HG02970 (cell line): Measurements from ENCODE around the gene NEK1.
A peak's percentile ranks its signal among the peaks of the same experiment; 100 is the strongest.

Experiments
- ATAC-seq: cut with Tn5 transposase; IDR thresholded peaks from one replicate; pipeline ENCODE4 v1.9.1; 2021; ENCODE audit warnings: mild to moderate bottlenecking, moderate library complexity, moderate number of reproducible peaks; ENCODE audit not compliant: unreplicated experiment, low FRiP score

Gene NEK1

DNA sequence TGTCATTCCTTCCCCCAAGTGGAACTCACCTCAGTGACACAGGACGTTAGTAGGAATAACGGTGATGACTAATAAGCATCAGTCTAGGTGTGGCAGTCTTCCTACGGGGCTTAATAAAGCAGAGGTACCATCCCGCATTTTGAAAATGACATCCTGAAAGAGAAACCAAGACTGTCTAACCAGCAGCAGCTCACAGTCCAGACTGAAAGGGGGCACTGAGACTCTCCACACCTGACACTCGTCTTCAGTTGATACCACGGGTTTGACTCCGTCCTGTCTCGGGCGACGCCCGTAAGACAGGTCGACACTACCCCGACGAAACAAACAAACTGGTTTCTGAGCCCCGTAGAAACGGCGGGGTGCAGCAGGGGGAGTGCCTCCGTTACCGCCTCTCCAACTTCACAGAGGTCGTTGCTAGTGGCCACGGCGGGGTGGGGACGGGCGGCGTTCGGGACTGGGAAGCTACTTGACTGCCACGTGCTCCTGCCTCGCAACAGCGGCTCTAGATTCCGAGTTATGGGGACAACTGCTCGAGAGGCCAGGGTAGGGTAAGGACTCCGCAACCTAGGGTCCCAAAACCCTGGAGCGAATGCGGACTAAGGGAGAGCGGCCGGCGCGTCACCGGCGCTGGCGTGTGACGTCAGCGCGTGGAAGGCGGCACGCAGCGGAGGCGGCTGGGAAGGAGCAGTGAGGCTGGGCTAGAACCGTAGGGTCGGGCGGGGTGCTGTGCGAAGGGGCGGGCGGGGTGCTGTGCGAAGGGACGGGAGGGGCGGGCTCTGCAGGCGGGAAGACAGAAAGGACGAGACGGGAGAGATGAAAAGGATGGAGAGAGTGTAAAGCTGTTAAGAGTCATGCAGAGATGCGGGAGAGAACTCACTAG, at the start of gene NEK1:
Gene NEK1, minus strand, starts transcription at position 593 of the 880 bp plus-strand sequence. CDS start 9,953 bp downstream, outside the sequence.
- peak; percentile 91 for ATAC-seq

DNA sequence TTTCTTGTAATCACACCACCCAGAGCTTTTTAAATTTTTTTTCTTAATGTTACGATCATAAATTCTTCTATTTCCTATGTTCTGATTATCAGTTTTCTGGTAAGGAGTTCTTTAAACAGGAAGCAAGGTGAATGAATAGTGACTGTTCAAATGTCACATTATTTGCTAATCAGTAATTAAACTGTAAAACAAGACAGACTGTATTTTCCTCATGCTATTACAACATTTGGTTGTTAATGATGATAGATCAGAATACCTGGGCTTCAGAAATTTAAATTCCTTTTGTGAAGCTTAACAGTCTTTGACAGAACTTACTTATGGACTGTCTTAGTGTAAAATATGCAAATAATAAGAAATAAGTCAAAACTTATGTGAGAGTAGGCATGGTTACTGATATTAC, 49.4 kb upstream of the NEK1 start:
- ATAC-seq, result no peak

DNA sequence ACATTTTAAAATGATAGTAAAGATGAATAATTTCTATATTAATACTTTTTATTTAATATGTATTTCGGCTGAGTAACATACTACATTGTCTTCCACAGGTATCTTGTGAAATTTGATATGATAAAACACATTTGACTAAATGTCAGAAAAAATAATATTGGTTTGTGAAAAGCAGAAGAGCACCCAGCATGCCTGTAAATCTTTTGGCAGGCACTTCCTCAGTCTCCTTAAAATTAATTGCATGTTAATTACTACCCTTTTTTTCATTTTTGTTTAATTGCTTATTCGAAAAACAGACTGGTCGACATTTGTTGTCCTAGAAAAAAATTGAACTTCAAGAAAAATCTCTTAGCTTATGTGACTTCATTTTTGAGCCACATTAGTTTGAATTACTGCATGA, 48.5 kb upstream of the NEK1 start:
- no peak for ATAC-seq

DNA sequence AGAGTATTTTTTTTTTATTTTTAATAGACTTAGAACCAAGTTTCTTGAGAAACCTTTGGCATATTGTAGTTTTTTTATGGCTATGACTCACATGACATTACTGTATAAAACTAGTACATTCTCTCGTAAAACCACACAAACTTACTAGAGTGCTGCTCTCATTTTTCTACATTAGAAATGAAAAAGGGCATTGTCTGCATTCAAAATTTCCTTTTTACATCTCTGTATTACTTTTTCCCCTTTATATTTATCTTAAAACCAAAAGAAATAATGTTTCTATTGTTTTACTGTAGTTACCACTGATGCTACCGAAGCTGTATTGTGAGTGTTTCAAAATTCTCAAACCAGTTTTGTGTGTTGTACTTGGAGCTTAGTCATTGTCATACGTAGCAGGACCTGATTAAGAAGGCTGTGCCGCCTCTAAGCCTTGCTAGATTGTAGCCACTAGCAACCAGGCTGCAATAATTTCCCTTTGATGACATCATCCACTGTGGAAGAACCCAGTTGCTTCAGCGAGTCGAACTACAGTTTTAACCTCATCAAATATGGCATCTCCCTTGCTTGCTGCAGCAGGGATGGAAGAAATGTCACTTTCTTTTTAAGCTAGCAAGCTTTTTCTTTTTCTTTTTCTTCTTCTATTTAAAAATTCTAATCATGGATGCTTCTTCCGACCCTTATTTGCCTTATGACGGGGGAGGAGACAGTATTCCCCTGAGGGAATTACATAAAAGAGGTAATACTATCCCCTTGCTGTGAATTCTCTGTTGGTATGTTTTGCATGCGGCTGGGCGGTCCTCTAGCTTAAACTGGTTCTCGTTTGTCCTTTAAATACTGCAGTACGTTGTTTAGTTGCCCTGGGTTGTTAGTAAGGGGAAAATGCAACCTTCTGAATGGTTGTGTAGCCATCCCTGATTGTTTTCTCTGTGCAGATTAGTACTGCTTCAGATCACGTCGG, 47.6 kb upstream of the NEK1 start:
- ATAC-seq, result peak; percentile 97

DNA sequence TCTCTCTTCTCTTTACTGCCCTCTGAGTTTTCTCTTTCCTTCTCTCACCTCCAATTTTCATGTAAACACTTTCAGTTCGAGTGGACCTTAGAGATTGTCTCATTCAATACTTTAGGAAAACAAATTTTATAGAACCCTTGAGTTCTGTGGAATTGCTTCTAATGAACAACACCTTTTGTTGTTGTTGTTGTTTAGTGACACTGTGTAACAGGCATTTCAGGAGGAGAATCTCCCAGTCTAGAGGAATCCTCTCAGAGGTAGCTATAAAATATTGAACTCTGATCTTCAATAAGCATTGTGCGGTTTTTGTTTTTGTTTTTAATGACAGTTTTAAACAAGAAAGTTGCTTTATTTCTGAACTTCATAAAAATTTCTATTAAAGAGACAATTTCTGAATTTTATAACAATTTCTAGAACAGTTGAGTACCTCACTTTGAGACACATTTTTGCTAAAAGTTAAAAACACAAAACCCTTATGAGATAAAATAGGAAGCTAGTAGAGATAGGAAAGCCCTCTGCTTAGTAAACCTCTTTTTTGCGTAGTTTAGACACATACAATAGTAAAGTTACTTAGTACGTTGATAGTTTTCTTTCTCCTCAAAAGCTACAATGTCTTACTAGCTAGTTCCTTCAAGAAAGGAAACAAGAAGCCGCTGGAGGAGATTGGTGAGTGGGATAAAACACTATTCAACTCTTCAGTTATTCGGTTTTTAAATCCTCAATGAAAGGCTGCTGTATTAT, 46.8 kb upstream of the NEK1 start:
- ATAC-seq, result no peak

GRCh38 chr4:169658196-169658595, 45.8 kb upstream of the NEK1 start:
- ATAC-seq, result no peak

DNA sequence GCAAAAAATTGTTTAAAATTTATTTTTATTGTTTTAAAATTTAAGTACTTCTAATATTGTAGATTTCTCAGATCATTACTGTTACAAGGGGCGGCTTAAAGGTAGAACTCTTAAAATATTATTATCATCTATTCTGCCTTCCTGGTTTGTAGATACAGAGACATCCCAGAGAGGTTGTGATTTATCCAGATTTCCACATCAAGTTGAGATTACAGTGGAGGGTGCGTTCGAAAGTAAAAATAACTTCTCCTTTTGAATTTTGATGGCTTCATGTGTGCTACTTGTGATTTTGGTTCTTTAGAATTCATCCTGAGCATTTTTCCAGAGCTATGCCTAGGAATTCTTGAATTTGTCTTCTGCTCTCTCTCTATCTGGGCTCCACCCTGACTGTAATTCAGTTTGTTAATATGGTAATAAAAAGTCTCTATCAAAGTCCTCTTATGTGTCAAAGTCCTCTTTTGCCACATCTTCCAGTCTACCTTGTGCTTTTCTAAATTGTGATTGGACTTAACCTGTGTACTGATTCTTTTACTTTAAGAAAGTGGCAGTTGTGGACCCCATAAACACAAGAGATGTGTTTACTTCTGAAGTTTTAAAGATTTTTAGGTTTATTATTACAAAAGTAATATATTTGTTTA, 45.2 kb upstream of the NEK1 start:
- ATAC-seq, result no peak

DNA sequence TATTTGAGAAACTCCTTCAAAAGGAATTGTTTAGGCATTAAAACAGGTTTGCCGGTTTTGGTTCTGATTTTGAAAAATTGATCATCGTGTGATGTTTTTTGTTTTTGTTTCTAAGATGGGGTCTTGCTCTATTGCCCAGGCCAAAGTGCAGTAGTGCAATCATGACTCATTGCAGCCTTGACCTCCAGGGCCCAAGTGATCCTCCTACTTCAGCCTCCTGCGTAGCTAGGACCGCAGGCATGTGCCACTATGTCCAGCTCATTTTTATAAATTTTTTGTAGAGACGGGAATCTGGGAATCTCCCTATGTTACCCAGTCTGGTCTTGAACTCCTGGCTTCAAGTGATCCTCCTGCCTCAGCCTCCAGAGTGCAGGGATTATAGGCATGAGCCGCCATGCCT, 43.0 kb upstream of the NEK1 start:
- ATAC-seq, result no peak

DNA sequence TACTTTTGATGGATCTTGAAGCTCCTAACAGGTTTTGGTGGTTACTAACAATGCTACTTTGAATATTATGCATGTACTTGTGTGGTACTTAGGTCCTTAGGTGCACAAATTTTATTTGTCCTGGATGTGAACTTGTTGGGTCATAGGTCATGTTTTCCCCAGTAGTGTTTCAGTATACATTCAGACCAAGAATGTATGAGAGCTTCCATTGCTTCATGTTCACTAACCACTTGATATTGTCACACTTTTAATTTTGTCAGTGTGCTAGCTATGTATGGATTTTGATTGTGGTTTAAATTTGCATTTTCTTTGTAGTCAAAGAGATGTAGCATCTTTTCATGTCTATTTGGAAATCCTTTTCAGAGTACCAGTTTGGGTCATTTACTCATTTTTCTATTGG, 40.2 kb upstream of the NEK1 start:
- ATAC-seq, result no peak

- no peak for ATAC-seq
These were observed 38.0 kb upstream of the NEK1 start for GRCh38 chr4:169650227-169650936.

DNA sequence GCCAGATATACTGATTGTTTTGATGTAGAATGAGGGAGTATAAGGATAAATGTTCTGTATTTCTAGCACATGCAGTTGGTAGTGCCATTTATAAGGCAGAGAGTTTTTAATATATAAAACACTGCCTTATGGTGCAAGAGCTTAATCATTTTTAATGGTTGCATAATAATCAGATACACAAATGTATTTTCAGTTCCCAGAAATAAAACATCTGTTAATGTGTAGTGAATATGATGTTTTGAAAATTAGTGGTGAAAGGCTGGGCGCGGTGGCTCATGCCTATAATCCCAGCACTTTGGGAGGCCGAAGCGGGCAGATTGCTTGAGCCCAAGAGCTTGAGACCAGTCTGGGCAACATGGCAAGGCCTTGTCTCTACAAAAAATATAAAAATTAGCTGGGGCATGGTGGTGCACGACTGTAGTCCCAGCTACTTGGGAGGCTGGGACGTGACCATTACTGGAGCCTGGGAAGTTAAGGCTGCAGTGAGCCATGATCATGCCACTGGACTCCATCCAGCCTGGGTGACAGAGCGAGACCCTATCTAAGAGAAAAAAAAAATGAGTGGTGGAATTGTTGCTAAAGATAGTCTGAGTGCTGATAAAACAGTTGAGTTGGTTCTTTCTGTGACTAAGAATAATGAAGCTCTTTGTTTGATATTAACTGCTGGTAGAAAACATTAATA, 37.3 kb upstream of the NEK1 start:
- ATAC-seq, result no peak

DNA sequence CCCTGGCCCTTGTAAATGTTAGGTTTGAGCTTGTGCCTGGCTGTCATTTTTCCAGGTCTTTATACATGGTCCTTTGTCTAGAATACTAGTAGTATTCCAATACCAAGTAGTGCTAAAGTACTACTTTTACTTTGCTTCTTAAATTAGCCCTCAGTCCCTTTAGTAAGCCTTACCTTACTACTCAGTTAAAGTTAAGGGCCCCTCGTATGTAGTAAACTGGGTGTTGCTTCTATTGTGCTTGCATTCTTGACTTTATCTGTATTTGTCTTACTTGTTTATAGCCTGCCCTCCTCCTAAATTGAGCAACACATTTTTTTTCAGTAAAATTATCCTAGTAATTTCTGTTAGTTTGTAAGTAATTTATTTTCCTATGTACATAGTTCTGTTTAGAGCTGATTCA, 33.2 kb upstream of the NEK1 start:
- ATAC-seq, result no peak

GRCh38 chr4:169644802-169645201, 32.4 kb upstream of the NEK1 start:
- no peak for ATAC-seq

- ATAC-seq, result no peak
These were observed 28.0 kb upstream of the NEK1 start for GRCh38 chr4:169640261-169640870.

DNA sequence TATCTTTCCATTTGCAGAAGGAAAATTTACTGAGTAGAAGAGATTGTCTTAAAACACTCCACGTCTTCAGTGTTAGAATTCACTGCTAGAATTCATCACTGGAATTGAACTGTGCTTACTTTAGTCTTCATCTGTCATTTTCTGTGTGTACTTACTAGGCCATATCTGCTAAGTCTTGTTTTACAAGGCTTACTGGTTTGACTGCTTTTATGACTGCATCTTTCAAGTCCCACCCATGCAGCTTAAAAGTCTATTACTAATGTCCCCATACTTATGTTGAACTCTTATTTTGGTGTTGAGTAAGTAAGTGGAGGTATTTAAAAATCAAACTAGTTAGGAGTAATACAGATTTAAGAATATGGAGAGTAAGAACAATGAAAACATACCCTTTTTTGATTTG, 22.6 kb upstream of the NEK1 start:
- no peak for ATAC-seq

DNA sequence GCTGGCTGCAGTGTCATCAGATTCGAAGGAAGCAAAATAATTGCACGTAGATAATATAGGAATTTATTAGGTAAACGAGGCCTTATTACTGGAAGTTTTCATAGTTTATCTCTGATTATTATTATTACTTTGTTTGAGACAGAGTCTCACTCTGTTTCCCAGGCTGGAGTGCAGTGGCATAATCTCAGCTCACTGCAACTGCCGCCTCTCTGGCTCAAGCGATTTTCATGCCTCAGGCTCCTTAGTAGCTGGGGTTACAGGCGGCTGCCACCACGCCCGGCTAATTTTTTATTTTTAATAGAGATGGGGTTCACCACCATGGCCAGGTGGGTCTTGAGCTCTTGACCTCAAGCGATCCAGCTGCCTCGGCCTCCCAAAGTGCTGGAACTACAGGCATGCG, 20.5 kb upstream of the NEK1 start:
- ATAC-seq, result no peak

GRCh38 chr4:169630069-169630468, 17.7 kb upstream of the NEK1 start:
- no peak for ATAC-seq

DNA sequence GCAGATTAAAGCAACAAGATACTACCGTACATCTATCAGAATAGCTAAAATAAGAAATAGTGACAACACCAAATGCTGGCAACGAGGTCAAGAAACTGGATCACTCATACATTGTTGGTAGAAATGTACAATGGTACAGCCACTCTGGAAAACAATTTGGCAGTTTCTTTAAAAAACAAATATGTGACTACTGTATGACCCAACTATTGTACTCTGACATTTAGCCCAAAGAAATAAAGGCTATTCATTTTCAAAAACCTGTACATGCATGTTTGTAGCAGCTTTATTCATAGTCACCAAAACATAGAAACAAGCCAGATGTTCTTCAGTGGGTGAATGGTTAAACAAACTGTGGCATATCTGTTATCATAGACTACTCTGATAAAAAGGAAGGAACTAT, 16.2 kb upstream of the NEK1 start:
- ATAC-seq, result no peak

DNA sequence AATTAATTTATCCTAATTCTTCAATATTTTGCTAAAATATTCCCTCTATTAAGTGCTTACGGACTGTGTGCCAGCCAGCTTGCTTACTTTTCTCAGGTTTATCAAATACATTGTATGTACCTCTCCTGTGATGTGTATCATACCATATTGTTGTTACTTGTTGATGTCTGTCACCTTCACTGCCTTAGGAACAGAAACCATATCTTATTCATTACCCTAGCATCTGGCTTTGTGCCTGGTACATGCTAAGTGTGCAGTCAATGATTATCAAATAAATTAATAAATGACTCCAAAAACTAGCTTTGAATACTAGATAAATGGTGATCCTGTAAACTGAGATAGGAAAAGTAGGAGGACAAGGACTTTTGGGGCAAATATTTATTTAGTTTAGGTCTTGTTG, 14.9 kb upstream of the NEK1 start:
- ATAC-seq, result no peak
